ENCODE measurements around the gene STXBP5.

STXBP5 gene

GRCh38 chr6:147202516-147203310 is 1.5 kb upstream of the STXBP5 start:
- peak; percentile 87 to 91 for DNase-seq
- H3K36me3 ChIP-seq = no peaks in the 10 kb centered on the region
- no peak for TF ChIP-seq CTCF (IDR thresholded peaks at IDR 0.05)
- H3K9me3 ChIP-seq = no peaks in the 10 kb centered on the region
- intact Hi-C loops (cut with DNase I; ENCODE audit: low total_unique reads) = no loop called here
- H3K4me3 ChIP-seq = peak overlapping the region; percentile 68 to 82
- H3K27me3 ChIP-seq = no peaks in the 10 kb centered on the region
- H3K4me1 ChIP-seq = peaks cover 0 to under 1% (median 0%) of the 10 kb centered on the region in 4 donors
- peak overlapping the region; percentile 97 to 99 for H3K27ac ChIP-seq

GRCh38 chr6:147203311-147204059 is 732 bp upstream of the STXBP5 start:
- intact Hi-C loops (cut with DNase I; ENCODE audit: low total_unique reads) = no loop called here
- H3K9me3 ChIP-seq = no peaks in the 10 kb centered on the region
- H3K27me3 ChIP-seq = no peaks in the 10 kb centered on the region
- H3K4me3 ChIP-seq = peak overlapping the region; percentile 68 to 82
- peak; percentile 45 to 86 for DNase-seq
- peak overlapping the region; percentile 97 to 99 for H3K27ac ChIP-seq
- no peaks in the 10 kb centered on the region for H3K36me3 ChIP-seq
- H3K4me1 ChIP-seq = peaks cover 0 to 9% (median 6%) of the 10 kb centered on the region in 4 donors
- no peak for TF ChIP-seq CTCF (IDR thresholded peaks at IDR 0.05)

- intact Hi-C loops (cut with DNase I; ENCODE audit: low total_unique reads) = no loop called here
- TF ChIP-seq CTCF (IDR thresholded peaks at IDR 0.05) = no peak
- no peaks in the 10 kb centered on the region for H3K9me3 ChIP-seq
- peak overlapping the region; percentile 68 to 82 for H3K4me3 ChIP-seq
- H3K27me3 ChIP-seq = no peaks in the 10 kb centered on the region
- no peak for DNase-seq
- H3K4me1 ChIP-seq = peaks cover 0 to 23% (median 13%) of the 10 kb centered on the region in 4 donors
- no peaks in the 10 kb centered on the region for H3K36me3 ChIP-seq
- H3K27ac ChIP-seq = peak overlapping the region; percentile 97 to 99
These were observed 660 bp downstream of the STXBP5 start for GRCh38 chr6:147204843-147205311.

DNA sequence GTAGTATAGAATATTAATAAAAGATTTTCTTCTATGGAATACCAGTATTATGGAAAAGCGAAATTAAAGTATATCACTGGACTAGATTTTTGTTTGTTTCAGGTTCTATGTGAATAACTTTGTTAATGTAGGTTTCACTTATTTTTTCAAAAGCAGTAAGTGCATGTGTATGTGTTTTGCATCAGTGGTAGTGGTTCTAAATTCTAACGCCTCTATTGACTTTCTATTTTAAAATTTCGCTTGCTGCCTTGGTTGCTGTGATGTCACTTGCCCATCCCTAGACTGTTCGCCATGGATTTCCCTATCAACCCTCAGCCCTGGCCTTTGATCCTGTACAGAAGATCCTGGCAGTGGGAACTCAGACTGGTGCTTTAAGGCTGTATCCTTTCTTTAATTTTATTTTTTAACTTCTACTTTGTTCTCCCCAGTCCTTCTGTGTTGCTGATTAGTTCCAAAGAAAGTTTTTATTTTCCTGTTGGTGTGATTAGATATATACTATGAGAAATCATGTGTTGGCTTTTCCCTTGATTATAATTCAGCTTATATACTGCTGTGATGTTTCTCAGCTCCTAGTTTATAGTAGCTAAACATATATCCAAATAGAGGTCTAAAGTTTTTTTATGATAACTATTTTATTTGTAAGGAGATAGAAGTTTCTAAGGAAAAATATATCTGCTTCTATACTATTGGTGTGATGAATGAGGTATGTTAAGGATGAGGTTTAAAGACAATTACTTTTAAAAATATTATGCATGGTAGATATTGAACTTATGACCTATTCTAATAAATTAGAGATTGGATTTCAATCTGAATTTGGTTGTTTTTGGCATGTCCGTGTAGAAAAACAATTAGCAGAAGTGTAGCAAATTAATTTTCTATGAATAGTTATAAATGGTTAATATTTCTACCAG is 1.7 kb downstream of the STXBP5 start:
- H3K4me1 ChIP-seq = peaks cover 0 to 33% (median 18%) of the 10 kb centered on the region in 4 donors
- peak overlapping the region; percentile 97 to 99 for H3K27ac ChIP-seq
- H3K36me3 ChIP-seq = no peaks in the 10 kb centered on the region
- TF ChIP-seq CTCF (IDR thresholded peaks at IDR 0.05) = no peak
- H3K9me3 ChIP-seq = no peaks in the 10 kb centered on the region
- no peak for DNase-seq
- H3K4me3 ChIP-seq = peak overlapping the region; percentile 68 to 82
- intact Hi-C loops (cut with DNase I; ENCODE audit: low total_unique reads) = no loop called here
- no peaks in the 10 kb centered on the region for H3K27me3 ChIP-seq

GRCh38 chr6:147207351-147207750 is 3.1 kb downstream of the STXBP5 start:
- peak overlapping the region; percentile 97 to 99 for H3K27ac ChIP-seq
- intact Hi-C loops (cut with DNase I; ENCODE audit: low total_unique reads) = no loop called here
- H3K27me3 ChIP-seq = no peaks in the 10 kb centered on the region
- no peaks in the 10 kb centered on the region for H3K36me3 ChIP-seq
- no peaks in the 10 kb centered on the region for H3K9me3 ChIP-seq
- DNase-seq = no peak
- peak overlapping the region; percentile 68 to 82 for H3K4me3 ChIP-seq
- TF ChIP-seq CTCF (IDR thresholded peaks at IDR 0.05) = no peak
- H3K4me1 ChIP-seq = peaks cover 0 to 45% (median 19%) of the 10 kb centered on the region in 4 donors
